GM21723 (cell line): ENCODE data around the gene DHRS4.
"Not testable (repeated sequence)": the region's sequence is repeated elsewhere in the genome, so short reads cannot be mapped to it uniquely, and the experiment has no call there.

ENCODE experiments used
- ATAC-seq: cut with Tn5 transposase; IDR thresholded peaks from one replicate; pipeline ENCODE4 v1.9.1; 2021; ENCODE audit warnings: mild to moderate bottlenecking, moderate library complexity; ENCODE audit not compliant: unreplicated experiment

Gene DHRS4

GRCh38 chr14:23939607-23940326 is 13.8 kb upstream of the DHRS4 start:
- ATAC-seq, result no peak

DNA sequence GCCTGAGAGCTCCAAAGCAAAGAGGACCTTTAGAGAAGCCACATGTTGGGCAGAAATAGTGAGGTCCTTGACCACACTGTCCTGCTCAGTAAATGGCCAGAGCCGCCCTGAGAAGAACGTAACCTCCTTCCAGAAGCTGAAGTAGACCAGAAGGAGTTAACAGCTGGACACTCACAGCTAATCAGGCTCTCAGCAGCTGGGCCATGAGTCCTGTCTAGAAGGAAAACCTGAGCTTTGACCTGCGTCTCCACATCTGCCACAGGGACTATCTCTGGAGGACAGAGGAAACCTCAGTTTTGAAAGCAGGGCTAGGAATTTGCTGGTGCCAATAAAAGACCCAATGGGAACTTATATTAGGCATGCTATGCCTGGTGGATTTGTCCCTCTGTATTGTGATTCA is 12.3 kb upstream of the DHRS4 start:
- no peak for ATAC-seq

- no peak for ATAC-seq
Measured at GRCh38 chr14:23941669-23942068, 11.9 kb upstream of the DHRS4 start.

DNA sequence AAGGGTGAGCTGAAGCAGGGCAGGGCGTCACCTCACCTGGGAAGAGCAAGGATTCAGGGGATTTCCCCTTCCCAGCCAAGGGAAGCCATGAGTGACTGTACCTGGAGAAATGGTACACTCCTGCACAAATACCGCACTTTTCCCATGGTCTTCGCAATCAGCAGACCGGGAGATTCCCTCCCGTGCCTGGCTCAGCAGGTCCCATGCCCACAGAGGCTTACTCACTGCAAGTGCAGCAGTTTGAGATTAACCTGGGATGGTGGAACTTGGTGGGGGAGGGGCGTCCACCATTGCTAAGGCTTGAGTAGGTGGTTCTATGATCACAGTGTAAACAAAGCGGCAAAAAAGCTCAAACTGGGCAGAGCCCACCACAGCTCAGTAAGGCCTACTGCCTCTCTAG is 11.0 kb upstream of the DHRS4 start:
- no peak for ATAC-seq

DNA sequence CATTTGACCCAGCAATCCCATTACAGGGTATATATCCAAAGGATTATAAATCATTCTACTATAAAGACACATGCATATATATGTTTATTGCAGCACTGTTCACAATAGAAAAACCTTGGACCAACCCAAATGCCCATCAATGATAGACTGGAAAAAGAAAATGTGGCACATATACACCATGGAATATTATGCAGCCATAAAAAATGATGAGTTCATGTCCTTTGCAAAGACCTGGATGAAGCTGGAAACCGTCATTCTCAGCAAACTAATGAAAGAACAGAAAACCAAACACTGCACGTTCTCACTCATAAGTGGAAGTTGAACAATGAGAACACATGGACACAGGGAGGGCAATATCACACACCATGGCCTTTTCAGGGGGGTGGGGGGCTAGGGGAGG is 4.5 kb upstream of the DHRS4 start:
- ATAC-seq, result not testable (repeated sequence)

DNA sequence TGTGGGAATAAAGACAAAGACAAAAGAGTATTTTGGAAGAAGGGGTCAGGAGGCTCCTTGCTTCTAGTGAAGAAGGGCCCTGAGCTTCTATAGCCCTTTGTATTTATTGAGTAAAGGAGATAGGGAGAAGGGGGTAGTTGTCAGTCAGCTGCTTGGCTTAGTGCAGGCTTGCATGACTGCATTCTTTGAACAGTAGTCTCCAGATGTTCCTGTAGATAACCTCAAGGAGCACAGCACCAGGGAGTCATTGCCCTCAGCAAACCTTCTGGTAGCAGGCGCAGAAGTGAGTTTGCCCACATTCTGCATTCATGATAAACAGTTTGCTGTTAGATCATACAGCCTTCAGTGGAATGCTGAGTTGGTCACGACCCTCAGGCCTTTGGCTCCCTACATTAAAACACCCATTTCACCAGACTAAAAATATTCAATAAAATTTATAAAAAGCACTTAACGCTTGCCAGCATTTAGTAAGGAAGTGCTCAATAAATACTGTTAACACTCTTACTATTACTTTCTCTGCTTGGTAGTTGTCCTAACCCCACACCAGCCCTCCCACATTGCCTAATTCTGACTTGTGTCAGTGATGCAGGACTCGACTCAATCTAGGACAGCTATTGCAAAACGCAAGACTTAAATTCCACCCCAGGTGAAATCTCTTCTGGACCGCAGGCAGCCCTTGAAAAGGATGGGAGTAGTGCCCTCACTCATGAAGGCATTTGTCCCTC is 3.0 kb upstream of the DHRS4 start:
- no peak for ATAC-seq

DNA sequence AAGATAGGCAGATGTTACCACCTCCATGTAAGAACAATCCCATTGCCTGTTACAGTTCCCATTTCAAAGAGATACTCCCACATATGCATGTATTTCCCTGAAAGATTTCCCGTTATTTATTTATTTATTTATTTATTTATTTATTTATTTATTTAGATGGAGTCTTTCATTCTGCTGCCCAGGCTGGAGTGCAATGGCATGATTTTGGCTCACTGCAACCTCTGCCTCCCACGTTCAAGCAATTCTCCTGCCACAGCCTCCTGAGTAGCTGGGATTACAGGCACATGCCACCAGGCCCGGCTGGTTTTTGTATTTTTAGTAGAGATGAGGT is 2.5 kb upstream of the DHRS4 start:
- ATAC-seq, result not testable (repeated sequence)

GRCh38 chr14:23951590-23952201 is 1.9 kb upstream of the DHRS4 start:
- no peak for ATAC-seq

- ATAC-seq, result not testable (repeated sequence)
Measured at GRCh38 chr14:23953116-23953463, 480 bp upstream of the DHRS4 start.

DNA sequence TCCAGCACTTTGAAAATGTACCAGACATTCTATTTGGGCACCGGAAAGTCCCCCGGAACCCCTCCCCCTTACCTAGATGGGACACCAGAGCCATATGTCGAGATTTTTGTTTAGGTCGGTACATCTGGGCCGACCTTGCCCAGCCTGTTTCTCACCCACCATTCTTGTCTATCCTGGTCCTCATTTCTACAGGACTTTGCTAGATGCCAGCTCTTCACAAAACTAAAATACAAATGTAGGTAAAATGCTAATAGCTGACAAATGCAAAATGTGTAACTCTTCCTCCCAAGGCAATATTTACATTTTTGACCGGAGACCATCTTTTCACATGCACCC is 677 bp downstream of the DHRS4 start:
- peak; percentile 21 for ATAC-seq

GRCh38 chr14:23954965-23955364 is 1.4 kb downstream of the DHRS4 start:
- not testable (repeated sequence) for ATAC-seq

DNA sequence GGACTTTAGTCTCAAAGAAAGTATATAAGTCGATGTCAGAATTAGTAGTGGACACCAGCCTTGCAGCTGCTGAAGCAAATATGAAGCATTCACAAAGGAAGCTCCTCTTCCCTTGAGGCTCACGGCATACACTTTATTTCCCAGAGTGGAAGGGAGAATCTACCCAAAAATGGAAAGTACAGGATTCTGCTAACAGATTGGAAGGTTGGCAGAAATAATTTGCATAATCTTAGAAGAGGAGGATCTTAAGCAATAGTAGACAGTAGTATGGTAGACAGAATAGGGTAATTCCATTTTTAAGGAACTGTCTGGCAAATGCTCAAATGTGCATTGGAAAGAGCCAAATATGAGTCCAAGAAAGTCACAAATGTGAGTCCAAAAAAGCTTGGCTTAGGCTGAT is 2.2 kb downstream of the DHRS4 start:
- ATAC-seq, result not testable (repeated sequence)

GRCh38 chr14:23957913-23958569 is 4.5 kb downstream of the DHRS4 start:
- not testable (repeated sequence) for ATAC-seq

DNA sequence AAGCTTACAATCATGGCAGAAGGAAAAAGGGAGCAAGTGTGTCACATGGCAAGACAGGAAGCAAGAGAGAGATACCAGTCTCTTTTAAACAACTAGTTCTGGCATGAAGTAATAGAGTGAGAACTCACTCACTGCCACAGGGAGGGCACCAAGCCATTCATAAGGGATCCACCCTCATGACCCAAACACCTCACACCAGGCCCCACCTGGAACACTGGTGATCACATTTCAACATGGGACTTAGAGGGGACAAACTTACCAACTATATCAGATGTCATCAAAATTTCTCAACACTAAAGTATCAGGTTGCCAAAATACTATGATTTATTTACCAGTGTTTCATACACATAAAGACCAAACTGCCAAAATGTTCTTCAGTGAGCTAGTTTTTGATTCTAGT is 7.3 kb downstream of the DHRS4 start:
- ATAC-seq, result not testable (repeated sequence)

DNA sequence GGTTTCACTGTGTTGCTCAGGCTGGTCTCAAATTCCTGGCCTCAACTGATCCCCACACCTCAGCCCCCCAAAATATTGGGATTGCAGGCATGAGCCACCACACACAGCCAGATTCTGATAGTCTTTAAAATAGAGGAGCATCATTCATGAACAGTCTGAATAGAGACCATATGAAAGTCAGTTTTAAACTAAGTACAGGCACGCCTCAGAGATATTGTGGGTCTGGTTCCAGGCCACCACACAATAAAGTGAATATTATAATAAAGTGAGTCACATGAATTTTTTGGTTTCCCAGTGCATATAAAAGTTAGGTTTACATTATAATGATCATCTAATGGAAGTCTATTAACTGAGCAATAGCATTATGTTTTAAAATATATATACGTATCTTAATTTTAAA is 8.1 kb downstream of the DHRS4 start:
- ATAC-seq, result not testable (repeated sequence)

DNA sequence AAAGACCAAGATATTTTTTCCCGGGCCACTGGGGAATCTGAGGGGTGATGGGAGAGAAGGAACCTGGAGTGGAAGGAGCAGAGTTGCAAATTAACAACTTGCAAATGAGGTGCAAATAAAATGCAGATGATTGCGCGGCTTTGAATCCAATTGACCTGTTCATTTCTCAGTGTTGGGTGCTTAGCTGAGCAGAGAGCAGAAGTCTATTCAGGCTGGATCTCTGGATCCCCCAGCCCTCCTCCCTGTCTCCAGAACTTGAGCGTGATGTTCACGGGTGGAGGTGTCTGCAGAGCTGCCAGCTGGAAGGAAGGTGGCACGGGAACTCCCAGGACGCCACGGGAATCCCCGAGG is 15.5 kb downstream of the DHRS4 start:
- not testable (repeated sequence) for ATAC-seq

DNA sequence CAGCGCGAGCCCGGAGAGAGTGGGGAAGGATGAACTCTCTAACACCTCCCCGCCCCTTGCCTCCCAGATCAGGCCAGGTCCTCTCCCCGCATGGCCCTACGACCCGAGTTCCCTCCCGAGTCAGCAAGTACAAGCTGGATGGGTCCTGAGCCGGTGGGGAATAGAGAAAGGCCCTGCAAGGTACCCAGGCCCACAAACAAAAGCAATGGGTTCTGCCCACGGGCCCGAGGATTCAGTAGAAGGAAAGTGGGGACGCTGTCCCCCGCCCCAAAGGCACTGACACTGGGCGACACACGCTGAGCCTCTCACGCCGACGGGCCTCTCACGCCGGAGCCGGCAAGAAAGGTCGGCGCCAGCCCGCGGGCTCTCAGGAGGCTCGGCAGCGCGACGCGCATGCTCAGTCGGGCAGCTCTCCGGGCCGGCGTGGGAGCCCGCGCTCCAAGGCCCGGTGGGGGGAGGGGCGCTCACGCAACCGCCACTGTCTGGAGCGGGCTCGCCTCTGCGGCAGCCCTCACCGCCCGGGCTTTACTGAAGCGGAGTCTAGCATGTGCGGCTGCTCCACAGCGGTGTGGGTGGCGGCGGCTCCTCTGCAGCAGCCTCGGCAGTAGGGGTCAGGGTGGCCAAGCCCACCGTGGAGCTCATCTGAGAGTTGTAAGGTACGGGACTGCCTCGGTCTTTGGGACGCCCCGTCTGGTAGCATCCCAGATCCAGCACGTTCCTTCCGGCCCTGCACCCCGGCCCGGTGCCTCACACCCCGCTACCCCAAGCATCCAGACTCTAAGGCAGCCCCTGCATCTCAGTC is 16.1 kb downstream of the DHRS4 start:
- ATAC-seq, result peak; percentile 62

DNA sequence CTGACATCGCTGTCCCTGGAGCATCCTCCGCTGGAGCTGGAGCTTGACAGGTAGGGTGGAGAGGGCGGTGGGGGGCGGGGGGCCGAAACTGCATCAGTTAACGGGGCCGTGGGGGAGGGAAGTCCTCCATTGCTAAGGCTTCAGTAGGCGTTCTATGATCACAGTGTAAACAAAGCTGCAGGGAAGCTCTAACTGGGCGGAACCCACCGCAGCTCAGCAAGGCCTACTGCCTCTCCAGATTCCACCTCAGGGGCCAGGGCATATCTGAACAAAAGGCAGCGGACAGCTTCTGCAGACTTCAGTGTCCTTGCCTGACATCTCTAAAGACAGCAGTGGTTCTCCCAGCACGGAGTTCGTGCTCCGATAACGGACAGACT is 16.7 kb downstream of the DHRS4 start:
- not testable (repeated sequence) for ATAC-seq

DNA sequence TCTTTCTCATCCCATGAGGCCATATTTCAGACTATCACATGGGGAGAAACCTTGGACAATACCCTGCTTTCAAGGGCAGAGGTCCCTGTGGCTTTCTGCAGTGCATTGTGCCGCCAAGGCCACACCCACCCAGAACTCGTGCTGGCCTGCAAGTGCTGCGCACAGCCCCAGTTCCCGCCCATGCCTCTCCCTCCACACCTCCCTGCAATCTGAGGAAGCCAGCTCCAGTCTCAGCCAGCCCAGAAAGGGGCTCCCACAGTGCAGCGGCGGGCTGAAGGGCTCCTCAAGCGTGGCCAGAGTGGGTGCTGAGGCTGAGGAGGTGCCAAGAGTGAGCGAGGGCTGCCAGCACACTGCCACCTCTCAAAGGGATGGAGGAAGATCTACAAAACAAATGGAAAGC is 19.6 kb downstream of the DHRS4 start:
- not testable (repeated sequence) for ATAC-seq

GRCh38 chr14:23974041-23974440 is 20.5 kb downstream of the DHRS4 start:
- not testable (repeated sequence) for ATAC-seq

DNA sequence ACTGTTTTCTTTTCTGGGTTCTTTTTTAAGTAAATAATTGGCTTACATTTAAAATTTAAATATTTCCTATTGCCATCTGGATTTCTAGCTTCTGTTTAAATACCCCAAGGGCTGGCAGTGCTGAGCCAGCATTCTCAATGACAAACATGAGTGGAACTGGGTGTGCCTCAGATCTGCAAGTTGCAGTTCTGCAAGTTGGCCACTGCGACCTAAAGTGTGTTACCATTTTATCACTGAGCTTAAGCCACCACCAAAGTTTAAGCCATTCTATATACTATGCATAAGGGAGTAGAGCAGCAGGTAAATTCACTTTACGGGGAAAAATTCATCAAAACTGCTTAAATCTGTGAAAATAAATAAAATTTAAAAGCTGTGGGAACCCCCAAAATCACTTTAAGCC is 23.6 kb downstream of the DHRS4 start:
- not testable (repeated sequence) for ATAC-seq
